ENCODE results near the gene RPL31.

RPL31 gene

DNA sequence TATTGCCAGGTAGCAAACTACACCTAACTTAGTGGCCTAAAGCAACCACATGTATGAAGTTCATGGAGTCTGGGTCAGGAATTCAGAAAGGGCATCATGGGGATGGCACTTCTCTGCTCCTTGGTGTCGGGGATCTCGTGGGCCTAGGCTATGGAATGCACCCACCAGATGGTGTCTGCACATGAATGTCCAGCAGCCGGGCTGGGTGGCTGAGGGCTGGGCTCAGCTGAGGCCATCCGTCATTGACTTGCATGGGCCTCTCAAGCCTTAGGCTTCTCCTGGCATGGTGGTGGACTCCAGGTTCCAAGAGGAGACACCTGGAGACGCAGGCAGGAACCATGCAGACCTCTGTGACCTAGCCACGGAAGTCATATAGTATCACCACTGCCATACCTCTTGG lies 26.0 kb upstream of the RPL31 start:
- DNase-seq, result no peak

DNA sequence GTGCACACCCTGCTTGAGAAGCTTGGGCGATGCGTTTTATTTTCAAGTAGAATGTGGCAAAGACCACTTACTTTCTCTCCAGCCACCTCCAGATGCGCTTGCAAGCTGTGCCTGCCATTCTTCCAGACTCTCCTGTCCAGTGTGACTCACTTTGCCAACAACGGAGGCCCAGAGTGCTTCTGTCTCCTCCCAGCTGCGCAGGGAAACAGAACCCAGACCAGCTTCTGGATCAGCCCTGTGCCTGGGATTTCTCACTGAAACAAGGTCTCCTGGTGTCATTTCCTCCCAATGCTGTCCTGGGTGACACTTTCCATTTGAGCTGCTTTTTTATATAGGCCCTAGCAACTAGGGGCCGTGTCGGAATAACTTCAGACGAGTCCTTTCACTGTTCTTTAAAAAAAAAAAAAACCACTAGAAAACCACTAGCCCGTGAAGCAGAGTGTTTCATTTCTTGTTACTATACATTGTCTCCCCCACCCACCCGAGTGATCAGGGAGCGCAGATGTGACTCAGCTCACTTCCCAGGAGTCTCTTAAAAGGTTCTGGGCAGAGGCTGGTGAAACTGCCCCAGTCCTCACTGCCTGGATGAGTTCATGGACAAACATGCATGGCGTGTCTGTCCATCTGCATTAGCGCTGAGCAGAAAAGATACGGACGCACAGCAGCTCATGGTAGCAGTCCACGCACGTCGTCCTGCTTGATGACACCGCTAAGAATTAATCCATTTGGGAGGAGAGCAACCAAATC lies 25.3 kb upstream of the RPL31 start:
- DNase-seq, result no peak

DNA sequence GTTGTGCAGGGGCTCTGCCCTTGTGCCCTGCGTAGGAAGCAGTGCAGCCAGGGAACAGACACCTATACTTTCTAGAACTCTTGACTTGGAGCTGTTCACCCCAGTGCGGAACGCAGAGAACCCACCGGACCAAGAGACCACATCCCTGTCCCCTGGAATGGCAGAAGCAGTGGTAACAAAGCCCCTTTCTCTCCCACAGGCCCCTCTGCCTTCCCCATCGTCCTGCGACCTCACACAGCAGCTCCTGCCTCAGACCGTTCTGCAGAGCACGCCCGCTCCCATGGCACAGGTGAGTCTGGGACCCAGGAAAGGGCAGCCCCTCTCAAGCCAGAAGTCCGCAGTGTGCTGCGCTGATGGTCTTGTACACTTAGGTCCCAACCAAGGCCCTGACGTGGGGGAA lies 24.6 kb upstream of the RPL31 start:
- DNase-seq, result no peak

DNA sequence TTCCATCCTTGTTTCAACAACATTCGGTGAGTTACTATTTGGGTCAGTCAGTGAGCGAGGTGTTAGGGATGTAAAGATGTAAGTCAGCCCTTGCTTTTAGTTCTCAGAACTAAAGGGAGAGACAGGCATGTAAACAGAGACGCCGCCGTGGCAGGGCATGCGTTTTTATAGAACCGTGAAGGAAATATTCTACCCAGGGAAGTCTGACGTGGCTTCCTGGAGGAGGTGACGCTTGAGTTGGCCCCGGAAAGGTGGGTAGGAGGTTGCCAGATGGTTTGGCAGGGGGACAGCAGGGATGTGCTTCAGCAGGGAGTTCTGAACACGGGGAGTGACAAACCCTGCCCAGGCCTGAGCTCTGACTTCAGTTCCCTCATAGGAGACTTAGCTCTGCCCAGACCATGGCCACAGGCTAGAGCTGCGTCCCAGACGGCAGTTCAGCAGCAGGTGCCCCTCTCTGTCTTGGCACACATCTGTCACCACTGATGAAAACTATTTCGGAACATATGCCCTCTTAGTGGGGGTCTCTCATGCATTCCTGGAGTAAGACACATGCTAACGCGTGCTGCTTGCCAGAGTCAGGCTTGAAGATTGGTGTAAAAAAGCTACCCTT lies 23.4 kb upstream of the RPL31 start:
- DNase-seq, result no peak

DNA sequence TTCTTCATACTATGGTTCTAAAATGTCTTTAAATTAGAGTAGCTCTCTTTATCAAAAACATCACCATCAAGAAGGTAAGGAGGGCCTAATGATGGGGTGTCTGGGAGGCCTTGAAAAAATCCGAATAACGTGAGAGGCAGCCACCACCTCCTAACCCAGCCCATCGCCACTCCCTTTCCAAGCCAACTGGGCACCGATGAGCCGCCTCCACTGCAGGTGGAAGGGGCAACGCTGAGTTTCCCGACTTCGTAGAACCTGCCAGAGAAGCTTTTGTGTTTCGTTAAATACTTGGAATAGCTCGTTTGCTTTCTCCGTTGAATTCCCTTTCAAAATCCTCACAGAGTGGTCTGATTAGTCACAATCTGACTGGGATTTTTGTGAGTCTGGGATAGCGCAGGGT lies 22.0 kb upstream of the RPL31 start:
- DNase-seq, result no peak

DNA sequence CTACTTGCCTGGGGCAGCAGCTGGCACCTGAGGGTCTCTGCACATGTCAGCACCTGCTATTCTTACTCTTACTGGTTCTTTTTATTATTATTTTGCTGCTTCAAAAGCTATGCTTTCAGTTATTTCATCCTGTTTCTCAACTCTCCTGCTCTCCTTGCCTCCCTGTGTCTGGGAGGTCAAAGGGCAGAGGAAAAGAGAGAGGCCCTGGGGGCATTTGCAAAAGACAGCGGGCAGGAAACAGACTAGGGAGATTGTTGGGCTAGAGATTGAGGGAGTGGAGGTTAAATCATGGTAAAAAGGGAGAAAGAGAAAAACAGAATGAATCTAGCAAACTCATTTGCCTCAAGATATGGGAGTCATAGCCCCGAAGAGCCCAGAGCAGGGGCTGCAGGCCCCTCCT lies 21.1 kb upstream of the RPL31 start:
- no peak for DNase-seq

DNA sequence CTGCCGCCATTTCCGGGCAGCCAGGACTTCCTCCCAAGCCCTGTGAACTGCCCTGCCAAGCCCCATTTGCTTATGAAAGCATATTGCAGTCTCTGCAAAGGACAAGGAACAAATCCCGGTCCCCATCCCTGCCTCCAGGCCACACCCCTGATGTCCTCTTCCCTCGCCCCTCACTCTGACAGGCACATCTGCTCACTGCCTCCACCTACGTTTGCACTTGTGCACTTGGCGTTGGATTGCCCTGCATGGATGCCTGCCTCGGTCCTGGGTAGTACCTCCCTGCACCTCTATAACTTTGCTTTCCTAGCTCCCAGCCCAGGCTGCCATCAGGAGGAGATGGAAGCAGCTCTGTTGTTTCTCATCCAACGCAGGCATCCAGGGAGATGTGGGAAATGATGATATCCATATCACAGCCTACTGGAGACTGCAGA lies 19.6 kb upstream of the RPL31 start:
- no peak for DNase-seq

DNA sequence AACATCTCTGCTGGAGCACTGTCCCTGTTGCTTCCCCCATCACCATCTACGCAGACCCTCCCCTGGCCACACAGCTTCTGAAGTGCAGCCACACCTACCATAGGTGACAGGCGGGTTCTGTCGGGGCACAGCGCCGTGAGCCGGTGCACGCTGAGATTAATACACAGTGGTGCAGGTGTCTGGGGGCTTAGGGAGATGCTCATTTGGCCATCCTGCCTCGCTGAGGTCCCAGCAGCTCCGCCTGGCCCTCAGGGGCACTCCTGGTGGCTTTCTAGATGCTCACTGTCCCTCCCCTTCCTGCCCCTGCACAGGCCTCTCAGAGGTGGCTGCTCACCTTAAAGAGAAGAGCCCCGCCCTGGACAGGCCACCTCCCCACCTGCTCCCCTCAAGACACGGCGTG lies 18.9 kb upstream of the RPL31 start:
- no peak for DNase-seq

DNA sequence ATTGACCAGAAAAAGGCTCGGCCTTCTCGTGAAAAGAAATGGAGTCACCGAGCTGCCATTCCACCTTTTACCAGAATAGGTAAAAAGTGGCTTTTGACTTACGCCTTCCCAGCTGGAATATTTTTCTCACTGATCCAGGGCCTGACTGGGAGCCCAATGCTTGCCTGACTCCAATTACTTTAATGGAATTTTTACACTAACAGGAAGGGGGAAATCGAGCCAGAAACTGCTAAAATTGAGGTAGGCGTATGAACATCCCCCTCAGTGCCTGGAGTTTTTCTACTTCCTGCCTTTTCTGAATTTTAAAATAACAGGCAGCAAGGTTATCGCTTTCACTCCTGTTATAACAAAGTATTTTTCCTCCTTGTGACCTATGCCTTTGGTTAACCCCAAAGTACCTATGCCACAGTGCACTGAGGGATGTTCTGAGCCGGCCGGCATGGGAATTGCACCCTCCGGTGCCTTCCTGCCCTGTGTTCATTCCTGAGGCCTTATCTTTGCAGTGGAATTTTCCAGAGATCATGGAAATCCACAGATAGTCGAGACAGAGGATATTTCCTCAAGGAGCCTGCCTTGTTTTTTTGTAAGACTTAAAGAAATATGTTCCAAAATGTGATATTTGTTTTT lies 18.3 kb upstream of the RPL31 start:
- no peak for DNase-seq

DNA sequence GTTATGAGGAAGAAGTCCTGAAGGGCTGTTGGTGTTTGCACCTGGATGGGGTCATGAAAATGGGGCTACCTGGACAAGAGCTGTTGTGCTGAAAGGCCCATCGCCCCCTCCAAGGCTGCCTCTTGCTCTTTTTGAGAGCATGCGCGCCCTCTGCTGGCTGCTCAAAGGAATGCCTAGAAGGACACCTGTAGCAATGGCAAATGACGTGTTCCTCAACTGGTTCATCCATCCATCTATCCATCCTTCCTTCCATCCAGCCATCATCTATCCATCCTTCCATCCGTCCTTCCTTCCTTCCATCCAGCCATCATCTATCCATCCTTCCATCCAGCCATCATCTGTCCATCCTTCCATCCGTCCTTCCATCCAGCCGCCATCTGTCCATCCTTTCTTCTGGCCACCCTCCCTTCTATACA lies 17.2 kb upstream of the RPL31 start:
- DNase-seq, result peak; percentile 83

DNA sequence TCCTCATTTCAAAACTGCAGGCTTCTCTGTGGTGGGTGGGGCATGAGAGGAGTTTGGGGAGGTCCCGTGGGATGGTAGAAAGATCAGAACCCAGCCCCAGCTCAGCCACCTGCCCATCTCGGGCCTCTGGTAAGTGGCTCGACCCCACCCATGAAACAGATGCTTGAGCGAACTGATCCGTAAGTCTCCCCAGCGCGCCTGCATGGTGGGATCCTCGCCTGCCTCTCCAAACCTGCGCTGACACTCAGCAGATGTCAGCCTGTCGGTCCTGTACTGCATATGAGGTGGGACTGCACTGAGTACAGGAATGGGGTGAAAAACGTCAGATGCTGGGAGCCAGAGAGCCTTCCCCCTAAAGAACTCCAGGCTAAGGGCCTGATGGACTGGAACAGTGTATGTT lies 15.9 kb upstream of the RPL31 start:
- no peak for DNase-seq

DNA sequence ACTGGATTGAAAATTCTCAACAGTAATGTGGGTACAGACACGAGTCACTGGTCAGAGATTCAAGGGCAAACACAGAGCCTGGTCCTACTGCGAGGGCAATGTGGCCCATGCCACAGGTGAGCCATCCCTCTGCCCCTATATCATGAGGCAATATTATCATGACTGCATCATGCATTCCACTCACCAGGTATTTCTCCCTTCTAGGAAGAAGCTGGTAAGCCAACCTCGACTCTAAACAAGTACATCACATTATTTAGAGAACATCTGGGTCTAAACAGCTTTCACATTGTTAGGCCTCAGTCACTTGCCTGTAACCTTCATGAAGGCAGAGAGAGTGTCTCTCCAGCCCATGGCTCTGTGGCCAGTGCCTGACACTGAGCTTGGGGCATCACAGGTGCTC lies 14.6 kb upstream of the RPL31 start:
- DNase-seq, result no peak

DNA sequence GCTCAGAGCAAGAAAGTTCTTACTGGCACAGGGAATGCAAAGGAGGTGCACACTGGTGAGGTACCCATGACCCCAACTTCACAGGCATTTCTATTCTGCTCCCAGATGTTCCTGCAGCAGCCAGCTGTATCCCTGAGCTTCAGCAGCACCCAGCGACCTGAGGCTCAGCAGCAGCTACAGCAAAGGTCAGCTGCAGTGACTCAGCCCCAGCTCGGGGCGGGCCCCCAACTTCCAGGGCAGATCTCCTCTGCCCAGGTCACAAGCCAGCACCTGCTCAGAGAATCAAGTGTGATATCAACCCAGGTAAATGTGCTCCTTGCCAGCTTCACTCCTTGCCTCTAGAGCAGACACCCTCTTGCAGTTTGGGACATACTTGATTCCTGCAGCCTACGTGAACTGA lies 14.1 kb upstream of the RPL31 start:
- DNase-seq, result no peak

DNA sequence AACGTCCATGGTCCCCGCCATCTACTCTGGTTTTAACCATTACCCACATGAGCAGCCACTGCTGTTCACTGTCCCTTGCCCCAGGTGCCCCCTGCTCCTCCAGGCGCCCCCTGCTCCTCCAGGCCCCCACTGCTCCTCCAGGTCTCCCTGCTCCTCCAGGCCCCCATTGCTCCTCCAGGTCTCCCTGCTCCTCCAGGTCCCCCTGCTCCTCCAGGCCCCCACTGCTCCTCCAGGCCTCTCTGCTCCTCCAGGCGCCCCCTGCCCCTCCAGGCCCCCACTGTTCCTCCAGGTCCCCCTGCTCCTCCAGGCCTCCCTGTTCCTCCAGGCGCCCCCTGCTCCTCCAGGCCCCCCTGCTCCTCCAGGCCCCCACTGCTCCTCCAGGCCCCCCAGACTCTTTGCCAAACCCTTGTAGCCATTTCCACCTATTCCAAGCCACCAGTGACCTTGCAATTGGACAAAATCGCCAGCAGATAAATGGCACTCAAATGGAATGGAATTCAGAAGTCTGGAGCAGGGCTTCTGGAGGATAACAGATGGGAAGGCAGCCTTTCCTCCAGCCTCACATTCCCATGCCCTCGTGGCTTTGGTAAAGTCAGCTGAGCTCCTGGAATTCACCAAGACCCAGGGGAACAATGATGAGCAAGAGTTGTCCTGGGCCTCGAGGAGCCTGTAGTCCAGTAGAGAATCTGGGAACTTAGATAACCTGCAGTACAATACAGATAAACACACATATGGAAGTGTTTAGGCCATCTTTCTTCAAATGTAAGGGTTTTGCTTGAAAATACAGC lies 13.3 kb upstream of the RPL31 start:
- DNase-seq, result no peak

DNA sequence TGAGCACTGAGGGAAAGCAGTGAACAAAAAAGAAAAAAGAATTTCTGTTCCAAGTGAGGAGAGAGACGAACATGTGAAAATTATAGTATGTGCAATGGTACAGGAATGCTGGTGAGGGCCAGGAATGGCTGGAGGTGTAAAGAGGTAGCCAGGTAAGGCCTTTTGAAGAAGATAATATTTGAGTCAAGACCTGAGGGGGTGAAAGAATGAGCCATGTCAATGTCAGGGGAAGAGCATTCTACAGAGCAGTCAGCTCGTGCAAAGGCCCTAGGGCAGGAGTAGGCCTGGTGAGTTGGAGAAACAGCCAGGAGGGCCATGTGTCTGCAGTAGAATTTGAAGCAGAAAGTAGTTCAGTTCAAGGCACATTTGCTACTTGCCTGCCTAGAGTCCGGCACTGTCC lies 12.4 kb upstream of the RPL31 start:
- no peak for DNase-seq

DNA sequence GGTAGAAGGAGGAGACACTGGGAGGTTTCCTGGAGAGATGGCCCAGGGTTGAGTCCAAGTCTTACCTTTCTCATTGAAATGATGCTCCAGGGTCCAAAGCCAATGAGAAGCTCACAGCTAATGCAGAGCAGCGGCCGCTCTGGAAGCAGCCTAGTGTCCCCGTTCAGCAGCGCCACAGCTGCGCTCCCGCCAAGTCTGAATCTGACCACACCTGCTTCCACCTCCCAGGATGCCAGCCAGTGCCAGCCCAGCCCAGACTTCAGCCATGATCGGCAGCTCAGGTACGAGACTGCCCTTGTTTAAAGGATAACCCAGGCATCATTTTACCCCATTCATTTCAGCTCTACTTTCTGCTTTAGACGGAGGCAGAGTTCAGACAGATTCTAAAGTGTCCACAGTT lies 11.9 kb upstream of the RPL31 start:
- DNase-seq, result no peak

DNA sequence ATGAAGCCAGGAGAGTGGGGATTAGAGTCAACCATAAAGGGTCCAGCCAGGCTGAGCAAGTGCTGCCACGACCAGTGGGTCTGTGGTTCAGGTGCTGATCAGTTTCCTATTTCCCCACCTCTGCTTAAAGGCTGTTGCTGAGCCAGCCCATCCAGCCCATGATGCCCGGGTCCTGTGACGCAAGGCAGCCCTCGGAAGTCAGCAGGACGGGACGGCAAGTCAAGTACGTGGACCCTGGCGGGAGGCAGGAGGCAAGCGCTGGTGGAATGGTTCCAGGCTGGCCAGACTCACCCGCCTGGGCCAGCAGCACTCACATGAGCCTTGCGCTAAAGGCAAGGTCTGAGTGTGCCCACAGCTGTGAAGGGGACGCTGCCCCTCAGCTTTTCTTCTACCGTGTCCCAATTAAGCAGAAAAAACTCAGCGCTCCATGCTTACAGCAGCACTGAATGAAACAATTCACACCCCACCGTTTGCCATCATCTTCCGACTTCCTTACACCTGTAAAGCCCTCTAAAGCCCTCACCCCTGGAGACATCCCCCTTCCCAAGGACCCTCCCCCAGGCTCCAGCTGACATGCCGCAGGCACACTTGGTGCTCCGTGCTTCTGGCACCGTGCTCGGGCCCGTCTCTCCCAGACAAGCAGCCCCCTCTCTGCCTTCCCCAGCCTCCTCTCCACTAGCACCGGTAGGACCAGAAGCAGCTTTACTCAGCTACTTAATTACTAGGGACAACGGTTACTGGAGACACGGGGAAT lies 11.3 kb upstream of the RPL31 start:
- no peak for DNase-seq

DNA sequence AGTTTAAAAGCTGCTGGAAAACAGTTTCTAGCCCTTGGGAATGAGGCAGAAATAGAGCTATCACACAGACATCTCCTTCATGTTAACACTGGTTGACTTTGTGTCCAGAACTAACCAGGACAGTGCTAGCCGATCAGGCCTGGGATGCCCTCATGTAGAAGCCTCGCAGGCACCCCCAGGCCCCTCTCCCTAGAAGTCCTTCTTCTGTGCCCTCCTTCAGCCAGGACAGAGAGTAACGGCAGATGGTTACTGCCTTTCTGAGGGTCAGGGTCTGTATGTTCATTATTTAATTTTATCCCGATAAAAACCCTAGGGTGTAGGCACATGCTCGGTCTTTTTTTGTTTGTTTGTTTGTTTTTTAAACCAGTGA lies 10.7 kb upstream of the RPL31 start:
- DNase-seq, result no peak

DNA sequence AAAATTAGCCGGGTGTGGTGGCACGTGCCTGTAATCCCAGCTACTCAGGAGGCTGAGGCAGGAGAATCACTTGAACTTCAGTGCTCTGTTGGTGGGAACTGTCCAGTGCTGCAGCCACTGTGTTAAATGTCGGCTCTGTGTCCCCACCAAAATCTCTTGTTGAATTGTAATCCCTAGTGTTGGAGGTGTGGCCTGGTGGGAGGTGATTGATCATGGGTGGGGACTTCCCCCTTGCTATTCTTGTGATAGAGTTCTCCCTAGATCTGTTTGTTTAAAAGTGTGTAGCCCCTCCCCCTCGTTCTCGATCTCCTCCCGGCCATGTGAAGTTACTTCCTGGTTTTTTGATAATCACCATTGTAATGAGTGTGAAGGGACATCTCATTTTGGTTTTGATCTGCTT lies 9.8 kb upstream of the RPL31 start:
- no peak for DNase-seq

DNA sequence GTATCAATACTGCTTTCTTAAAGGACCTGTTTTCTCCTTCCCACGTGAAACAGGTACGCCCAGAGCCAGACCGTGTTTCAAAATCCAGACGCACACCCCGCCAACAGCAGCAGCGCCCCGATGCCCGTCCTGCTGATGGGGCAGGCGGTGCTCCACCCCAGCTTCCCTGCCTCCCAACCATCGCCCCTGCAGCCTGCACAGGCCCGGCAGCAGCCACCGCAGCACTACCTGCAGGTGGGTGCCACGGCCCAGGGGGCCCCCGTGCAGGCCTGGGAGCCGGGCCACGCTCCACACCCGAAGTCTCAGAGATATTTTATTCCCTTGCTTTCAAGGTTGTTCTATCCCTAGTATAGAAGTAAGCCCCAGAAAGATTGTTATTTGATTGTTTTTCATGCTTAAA lies 8.8 kb upstream of the RPL31 start:
- no peak for DNase-seq

DNA sequence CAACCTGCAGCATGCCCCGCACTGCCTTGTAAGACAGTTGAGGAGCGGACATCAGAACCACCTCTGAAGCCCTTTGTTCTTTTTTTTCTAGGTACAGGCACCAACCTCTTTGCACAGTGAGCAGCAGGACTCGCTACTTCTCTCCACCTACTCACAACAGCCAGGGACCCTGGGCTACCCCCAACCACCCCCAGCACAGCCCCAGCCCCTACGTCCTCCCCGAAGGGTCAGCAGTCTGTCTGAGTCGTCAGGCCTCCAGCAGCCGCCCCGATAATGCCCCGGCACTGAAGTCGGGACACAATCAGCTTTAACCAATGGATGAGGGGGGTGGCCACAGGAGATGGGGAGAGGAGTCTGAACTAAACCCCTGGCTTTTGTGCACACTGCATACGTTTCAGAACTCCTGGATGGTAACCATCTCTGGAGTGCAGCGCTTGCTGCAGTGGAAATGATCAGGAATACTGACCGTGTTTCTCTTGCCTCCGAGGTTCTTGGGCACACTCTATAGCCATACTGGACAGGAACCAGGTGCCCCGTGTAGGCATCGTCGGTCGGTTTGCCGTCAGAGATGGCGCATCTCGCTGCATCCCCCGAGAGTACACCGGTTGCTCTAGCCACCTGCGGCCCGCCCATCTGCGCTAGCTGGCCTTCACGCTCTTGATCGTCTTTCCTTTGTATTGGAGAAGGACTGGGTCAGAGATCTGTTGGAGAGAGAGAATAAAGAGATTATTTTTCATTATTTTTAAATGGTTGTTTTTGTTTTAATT lies 6.6 kb upstream of the RPL31 start:
- DNase-seq, result no peak

DNA sequence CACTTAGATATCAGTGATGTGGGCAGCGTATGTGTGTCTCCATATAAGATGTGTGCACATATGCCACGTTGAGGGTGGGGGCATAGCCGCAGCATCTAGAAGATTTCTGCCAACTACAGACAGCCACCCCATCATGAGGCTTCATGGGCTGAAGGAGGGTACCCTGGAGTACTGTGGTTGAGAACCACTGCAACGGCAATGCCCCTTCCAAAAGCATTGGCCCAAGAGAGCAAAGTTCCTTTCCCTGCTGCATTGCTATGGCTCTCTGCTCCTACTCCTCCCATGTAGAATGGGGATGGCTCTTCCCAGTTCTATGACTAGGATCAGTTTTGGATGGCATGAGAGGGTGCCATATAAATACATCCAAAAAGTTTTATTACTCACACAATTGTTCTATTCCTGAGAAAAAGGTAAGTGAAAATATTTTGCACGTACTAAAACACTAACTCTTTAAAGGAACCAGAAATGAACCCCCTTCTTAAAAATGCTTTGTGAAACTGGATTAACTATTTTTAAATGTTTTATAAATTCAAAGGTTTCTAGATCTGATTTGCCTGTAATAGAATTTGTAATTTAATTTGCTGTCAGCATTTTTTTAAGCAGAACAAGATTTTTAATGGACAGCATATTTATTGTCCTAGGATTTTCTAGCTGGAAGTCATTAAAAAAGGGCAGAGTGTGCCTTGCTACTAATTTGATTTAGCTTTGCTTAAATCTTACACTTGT lies 4.4 kb upstream of the RPL31 start:
- DNase-seq, result no peak
